Retinal pigment epithelial cell (primary cell): Measurements from ENCODE around the gene SCUBE1.

ENCODE experiments used
- DNase-seq: peaks from one replicate; pipeline ENCODE4 v3.0.0-alpha.2; 2010; ENCODE audit warnings: low read depth
- H3K4me3 ChIP-seq: 2 replicates; pipeline ENCODE4 v1.5.1; 2011; ENCODE audit warnings: mild to moderate bottlenecking, low read length, control low read depth, moderate library complexity
- CTCF ChIP-seq: conservative IDR thresholded peaks from 2 replicates; pipeline ENCODE4 v1.5.1; 2011; ENCODE audit warnings: low read depth, low read length, control low read depth, inconsistent platforms

Gene SCUBE1

GRCh38 chr22:43344520-43344787 lies 1.3 kb upstream of the SCUBE1 start:
- no peak overlapping the region for H3K4me3 ChIP-seq
- TF ChIP-seq CTCF, result no peak

DNA sequence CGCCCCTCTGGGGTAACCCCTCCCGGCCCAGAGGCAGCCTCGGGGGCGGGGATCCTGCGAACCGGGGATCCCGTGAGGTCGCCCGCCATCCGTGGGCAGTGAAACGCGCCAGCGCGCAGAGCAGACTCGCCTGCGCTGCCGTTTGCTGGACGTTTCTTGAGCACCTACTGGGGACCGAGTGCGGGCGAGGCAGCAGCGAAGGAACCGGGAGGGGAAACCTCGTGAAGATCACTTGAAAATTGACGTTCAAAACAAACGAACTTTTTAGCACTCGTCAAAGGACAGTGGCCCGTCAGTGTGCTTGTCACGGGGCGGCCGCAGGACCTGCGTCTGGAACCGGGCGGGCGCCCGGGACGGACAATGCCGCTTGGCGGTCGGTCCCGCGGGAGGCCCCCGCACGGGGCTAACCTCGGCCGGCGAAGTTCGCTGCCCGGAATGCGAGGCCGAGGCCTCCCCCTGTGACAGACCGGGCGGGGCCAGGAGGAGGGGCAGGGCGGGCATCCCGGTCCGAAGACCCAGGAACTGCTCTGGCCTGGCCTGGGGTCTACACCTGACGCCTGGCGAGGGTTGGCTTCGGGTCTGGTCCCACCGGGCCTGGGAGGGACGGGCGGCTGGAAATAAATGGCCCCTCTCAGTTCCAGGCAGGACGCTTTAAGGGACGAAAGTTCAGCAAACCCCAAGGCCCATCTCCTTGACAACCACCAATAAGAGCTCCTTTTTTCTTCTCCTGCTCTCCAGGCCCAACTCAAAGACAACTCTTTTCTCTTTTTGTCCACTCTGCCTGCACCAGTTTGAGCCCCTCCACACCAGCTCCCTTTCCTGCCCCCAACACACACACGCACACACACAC lies 723 bp upstream of the SCUBE1 start:
- peak overlapping the region; percentile 6 for H3K4me3 ChIP-seq
- no peak for DNase-seq
- no peak for TF ChIP-seq CTCF

More at GRCh38 chr22:43344520-43344787, 1.3 kb upstream of the SCUBE1 start:
- no peak for DNase-seq

GRCh38 chr22:43342347-43343261 lies 568 bp downstream of the SCUBE1 start:
- no peak for TF ChIP-seq CTCF
- H3K4me3 ChIP-seq, result peak overlapping the region; percentile 32
- DNase-seq, result no peak

DNA sequence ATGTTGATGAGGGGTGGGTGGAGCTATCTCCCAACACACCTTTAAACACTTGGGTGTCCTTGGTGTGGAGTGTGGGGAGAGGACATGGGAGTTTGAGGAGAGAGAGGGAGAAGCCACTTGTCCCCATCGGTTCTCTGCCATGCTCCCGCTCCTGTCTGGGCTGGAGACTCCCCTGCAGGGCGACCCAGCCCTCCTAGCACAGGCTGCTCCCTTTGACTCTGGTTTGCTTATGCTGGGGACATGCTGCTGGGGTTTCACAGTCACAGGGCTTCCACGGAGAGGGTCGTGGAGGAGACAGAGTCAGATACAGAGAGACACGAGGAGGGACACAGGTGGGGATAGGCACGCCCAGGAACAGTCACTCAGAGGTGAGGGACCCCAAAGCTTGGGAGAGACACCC lies 1.6 kb downstream of the SCUBE1 start:
- no peak for TF ChIP-seq CTCF
- H3K4me3 ChIP-seq, result no peak overlapping the region
- DNase-seq, result no peak

DNA sequence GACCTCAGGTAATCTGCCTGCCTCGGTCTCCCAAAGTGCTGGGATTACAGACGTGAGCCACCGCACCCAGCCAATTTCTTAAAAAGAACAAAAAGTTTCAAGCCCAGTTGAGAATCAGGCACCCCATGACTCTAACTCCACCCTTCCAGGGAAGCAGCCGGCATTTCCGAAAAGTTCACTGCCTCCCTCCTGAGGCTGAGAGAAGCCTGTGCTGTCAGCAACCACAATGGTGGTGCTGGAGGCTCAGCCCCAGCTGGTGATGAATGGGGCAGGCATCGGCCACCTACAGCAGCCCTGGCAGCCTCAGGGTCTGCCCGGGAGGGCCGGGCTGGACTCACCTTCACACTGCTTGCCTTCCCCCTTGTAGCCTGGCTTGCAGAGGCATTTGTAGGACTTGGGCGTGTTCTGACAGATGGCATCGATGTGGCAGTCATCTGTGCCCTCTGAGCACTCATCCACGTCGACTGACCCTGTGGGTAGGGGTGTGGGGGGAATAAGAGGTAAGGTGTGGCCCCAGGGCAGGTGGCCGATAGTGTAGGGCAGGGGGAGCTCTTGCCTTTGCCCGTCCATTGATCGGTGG lies 4.3 kb downstream of the SCUBE1 start:
- no peak overlapping the region for H3K4me3 ChIP-seq
- no peak for TF ChIP-seq CTCF
- no peak for DNase-seq

DNA sequence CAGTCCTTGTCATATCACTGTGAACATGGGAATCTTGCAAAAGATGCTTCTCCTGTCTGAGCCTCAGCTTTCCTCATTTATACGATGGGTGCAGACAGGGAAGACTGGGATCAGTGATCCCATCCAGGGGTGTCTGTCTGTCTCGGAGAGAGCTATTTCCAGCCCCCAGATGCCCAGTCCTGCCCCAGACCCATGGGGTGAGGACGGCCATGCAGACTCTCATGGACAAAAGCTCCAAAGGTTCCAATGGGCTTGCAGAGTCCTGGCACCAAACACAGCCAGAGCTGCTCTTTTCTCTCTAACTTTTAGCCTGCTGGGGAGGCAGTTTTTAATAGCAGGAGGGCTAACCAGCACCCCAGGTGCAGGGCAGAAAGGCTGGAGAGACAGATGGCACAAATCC lies 5.2 kb downstream of the SCUBE1 start:
- no peak overlapping the region for H3K4me3 ChIP-seq
- no peak for TF ChIP-seq CTCF
- DNase-seq, result no peak
